BLaER1 (cell line): ENCODE measurements around the gene FZD10.
A peak's percentile ranks its signal among the peaks of the same experiment; 100 is the strongest.

Experiments used
- H3K27ac ChIP-seq: shearing (Covaris generic); formaldehyde crosslinking; 2 replicates; pipeline ENCODE4 v1.8.1; 2022
- H3K27me3 ChIP-seq: shearing (Covaris generic); formaldehyde crosslinking; 2 replicates; pipeline ENCODE4 v1.8.1; 2022
- H3K36me3 ChIP-seq: shearing (Covaris generic); formaldehyde crosslinking; 2 replicates; pipeline ENCODE4 v1.8.1; 2022
- H3K4me1 ChIP-seq: shearing (Covaris generic); formaldehyde crosslinking; 2 replicates; pipeline ENCODE4 v1.8.1; 2022
- H3K4me2 ChIP-seq: shearing (Covaris generic); formaldehyde crosslinking; 2 replicates; pipeline ENCODE4 v1.8.1; 2022
- H3K4me3 ChIP-seq: shearing (Covaris generic); formaldehyde crosslinking; 2 replicates; pipeline ENCODE4 v1.8.1; 2022
- H3K9ac ChIP-seq: shearing (Covaris generic); formaldehyde crosslinking; 2 replicates; pipeline ENCODE4 v1.8.1; 2022
- H3K9me3 ChIP-seq: shearing (Covaris generic); formaldehyde crosslinking; 2 replicates; pipeline ENCODE4 v1.8.1; 2022
- H4K20me1 ChIP-seq: shearing (Covaris generic); formaldehyde crosslinking; 2 replicates; pipeline ENCODE4 v1.8.1; 2022
- Cebpa-rat ChIP-seq: shearing (Covaris generic); IDR thresholded peaks from 2 replicates; pipeline ENCODE4 v1.8.1; 2022

Gene FZD10

GRCh38 chr12:130160711-130161231, 1.5 kb upstream of the FZD10 start:
- Histone ChIP-seq H4K20me1 (peaks cover 95% of the 10 kb centered on the region), H3K4me2 (peak overlapping the region; percentile 93), H3K9ac (no peak overlapping the region), H3K4me1 (peaks cover 20% of the 10 kb centered on the region), H3K4me3 (peak overlapping the region; percentile 65), H3K27me3 (peaks cover 97% of the 10 kb centered on the region), H3K27ac (no peak overlapping the region), H3K36me3 (no peaks in the 10 kb centered on the region), H3K9me3 (peaks cover 12% of the 10 kb centered on the region)
- no peak for TF ChIP-seq Cebpa-rat

GRCh38 chr12:130161261-130162243, 712 bp upstream of the FZD10 start:
- TF ChIP-seq Cebpa-rat, result no peak
- Histone ChIP-seq H3K4me2 (peak overlapping the region; percentile 93), H3K36me3 (no peaks in the 10 kb centered on the region), H3K27ac (no peak overlapping the region), H4K20me1 (peaks cover 95% of the 10 kb centered on the region), H3K27me3 (peaks cover 97% of the 10 kb centered on the region), H3K9me3 (peaks cover 12% of the 10 kb centered on the region), H3K4me1 (peaks cover 20% of the 10 kb centered on the region), H3K4me3 (peak overlapping the region; percentile 65), H3K9ac (no peak overlapping the region)

- Histone ChIP-seq H3K4me2 (peak overlapping the region; percentile 93), H3K36me3 (no peaks in the 10 kb centered on the region), H3K4me1 (peaks cover 20% of the 10 kb centered on the region), H3K27me3 (peaks cover 100% of the 10 kb centered on the region), H3K4me3 (peak overlapping the region; percentile 65), H4K20me1 (peaks cover 99% of the 10 kb centered on the region), H3K27ac (no peak overlapping the region), H3K9me3 (peaks cover 12% of the 10 kb centered on the region), H3K9ac (no peak overlapping the region)
- no peak for TF ChIP-seq Cebpa-rat
Observed at GRCh38 chr12:130162745-130163460, 639 bp downstream of the FZD10 start.

- no peak overlapping the region for H3K27ac ChIP-seq
- peaks cover 99% of the 10 kb centered on the region for H4K20me1 ChIP-seq
- no peaks in the 10 kb centered on the region for H3K36me3 ChIP-seq
- H3K9ac ChIP-seq, result no peak overlapping the region
- no peak for TF ChIP-seq Cebpa-rat
- H3K4me3 ChIP-seq, result no peak overlapping the region
- H3K27me3 ChIP-seq, result peaks cover 100% of the 10 kb centered on the region
- peaks cover 22% of the 10 kb centered on the region for H3K4me1 ChIP-seq
- H3K4me2 ChIP-seq, result no peak overlapping the region
- peaks cover 12% of the 10 kb centered on the region for H3K9me3 ChIP-seq
Observed at GRCh38 chr12:130163461-130164215, 1.4 kb downstream of the FZD10 start.

- H3K4me1 ChIP-seq, result peaks cover 27% of the 10 kb centered on the region
- H3K4me2 ChIP-seq, result no peak overlapping the region
- TF ChIP-seq Cebpa-rat, result no peak
- H3K27me3 ChIP-seq, result peaks cover 100% of the 10 kb centered on the region
- H3K9me3 ChIP-seq, result peaks cover 12% of the 10 kb centered on the region
- peaks cover 99% of the 10 kb centered on the region for H4K20me1 ChIP-seq
- H3K27ac ChIP-seq, result no peak overlapping the region
- H3K4me3 ChIP-seq, result no peak overlapping the region
- no peak overlapping the region for H3K9ac ChIP-seq
- no peaks in the 10 kb centered on the region for H3K36me3 ChIP-seq
Observed at GRCh38 chr12:130164216-130164542, 1.9 kb downstream of the FZD10 start.

- H3K27ac ChIP-seq, result no peak overlapping the region
- no peak for TF ChIP-seq Cebpa-rat
- H3K36me3 ChIP-seq, result no peaks in the 10 kb centered on the region
- no peak overlapping the region for H3K4me2 ChIP-seq
- H3K9me3 ChIP-seq, result peaks cover 12% of the 10 kb centered on the region
- H3K9ac ChIP-seq, result no peak overlapping the region
- H3K27me3 ChIP-seq, result peaks cover 100% of the 10 kb centered on the region
- H4K20me1 ChIP-seq, result peaks cover 95% of the 10 kb centered on the region
- peaks cover 33% of the 10 kb centered on the region for H3K4me1 ChIP-seq
- no peak overlapping the region for H3K4me3 ChIP-seq
Observed at GRCh38 chr12:130164936-130165335, 2.7 kb downstream of the FZD10 start.

- Histone ChIP-seq H3K4me3 (no peak overlapping the region), H3K27me3 (peaks cover 100% of the 10 kb centered on the region), H3K36me3 (no peaks in the 10 kb centered on the region), H4K20me1 (peaks cover 82% of the 10 kb centered on the region), H3K4me2 (no peak overlapping the region), H3K4me1 (peaks cover 25% of the 10 kb centered on the region), H3K9me3 (peaks cover 12% of the 10 kb centered on the region), H3K9ac (no peak overlapping the region), H3K27ac (no peak overlapping the region)
- TF ChIP-seq Cebpa-rat, result no peak
Observed at GRCh38 chr12:130166306-130166705, 4.0 kb downstream of the FZD10 start.

- Histone ChIP-seq H3K27me3 (peaks cover 100% of the 10 kb centered on the region), H3K9ac (no peak overlapping the region), H3K9me3 (peaks cover 12% of the 10 kb centered on the region), H3K4me2 (no peak overlapping the region), H4K20me1 (peaks cover 69% of the 10 kb centered on the region), H3K36me3 (no peaks in the 10 kb centered on the region), H3K4me1 (peaks cover 16% of the 10 kb centered on the region), H3K27ac (no peak overlapping the region), H3K4me3 (no peak overlapping the region)
- TF ChIP-seq Cebpa-rat, result no peak
Observed at GRCh38 chr12:130167537-130167936, 5.3 kb downstream of the FZD10 start.

- Histone ChIP-seq H3K27ac (no peak overlapping the region), H3K27me3 (peaks cover 90% of the 10 kb centered on the region), H3K36me3 (no peaks in the 10 kb centered on the region), H3K9me3 (no peaks in the 10 kb centered on the region), H3K9ac (no peak overlapping the region), H3K4me1 (peaks cover 12% of the 10 kb centered on the region), H3K4me3 (no peak overlapping the region), H3K4me2 (peak overlapping the region; percentile 48), H4K20me1 (peaks cover 52% of the 10 kb centered on the region)
- no peak for TF ChIP-seq Cebpa-rat
Observed at GRCh38 chr12:130169256-130169655, 7.0 kb downstream of the FZD10 start.
